DND-41 (cell line): ENCODE measurements around the gene LEF1.
A peak's percentile ranks its signal among the peaks of the same experiment; 100 is the strongest.

Experiments
- ATAC-seq: fragments of 200-7000 bp; cut with Tn5 transposase; 3 replicates; pipeline ENCODE4 v1.9.1; 2021; ENCODE audit warnings: low read depth; ENCODE audit not compliant: insufficient read depth
- DNase-seq: peaks from one replicate; pipeline ENCODE4 v3.0.0-alpha.2; 2020
- H2AFZ ChIP-seq: 2 replicates; pipeline ENCODE4 v1.6.0; 2012; ENCODE audit warnings: low read depth, low read length
- H3K27ac ChIP-seq: 2 replicates; pipeline ENCODE4 v1.5.1; 2012; ENCODE audit warnings: low read length, inconsistent platforms
- H3K27me3 ChIP-seq: fragments of 200-600 bp; sonication (generic); 2 replicates; pipeline ENCODE4 v1.6.0; 2012; ENCODE audit warnings: low read length, mild to moderate bottlenecking, inconsistent platforms; ENCODE audit not compliant: insufficient read depth, poor library complexity
- H3K36me3 ChIP-seq: 2 replicates; pipeline ENCODE4 v1.5.1; 2012; ENCODE audit warnings: low read length, inconsistent platforms; ENCODE audit not compliant: insufficient read depth
- H3K4me1 ChIP-seq: 2 replicates; pipeline ENCODE4 v1.5.1; 2012; ENCODE audit warnings: mild to moderate bottlenecking, low read length; ENCODE audit not compliant: insufficient read depth
- H3K4me2 ChIP-seq: 2 replicates; pipeline ENCODE4 v1.6.0; 2012; ENCODE audit warnings: mild to moderate bottlenecking, moderate library complexity, low read length, inconsistent platforms; ENCODE audit not compliant: insufficient read depth
- H3K4me3 ChIP-seq, 2 experiments: fragments of 200-600 bp in 1 of 2; shearing (Covaris generic) in 1 of 2; 2 replicates each; pipeline ENCODE4 v1.5.1; 2012 to 2016; ENCODE audit warnings: inconsistent platforms in 2 of 2, low read length in 2 of 2, mild to moderate bottlenecking in 2 of 2, low read depth in 1 of 2, moderate library complexity in 1 of 2
- H3K79me2 ChIP-seq: 2 replicates; pipeline ENCODE4 v1.6.0; 2012; ENCODE audit warnings: low read length, inconsistent platforms; ENCODE audit not compliant: insufficient read depth
- H3K9ac ChIP-seq: 2 replicates; pipeline ENCODE4 v1.6.0; 2012; ENCODE audit warnings: low read depth, mild to moderate bottlenecking, inconsistent platforms, low read length, moderate library complexity
- H3K9me3 ChIP-seq: 2 replicates; pipeline ENCODE4 v1.5.1; 2012; ENCODE audit warnings: low read length, moderate library complexity, mild to moderate bottlenecking, inconsistent platforms; ENCODE audit not compliant: insufficient read depth, severe bottlenecking
- H4K20me1 ChIP-seq: 2 replicates; pipeline ENCODE4 v1.6.0; 2012; ENCODE audit warnings: low read length; ENCODE audit not compliant: insufficient read depth
- CTCF ChIP-seq: IDR thresholded peaks from 2 replicates; pipeline ENCODE4 v1.5.1; 2012; ENCODE audit warnings: borderline replicate concordance, low read length, moderate library complexity, mild to moderate bottlenecking; ENCODE audit not compliant: poor library complexity, severe bottlenecking; ENCODE audit errors: extremely low read depth
- EZH2 ChIP-seq: IDR thresholded peaks from 3 replicates; pipeline ENCODE4 v1.6.1; 2012; ENCODE audit warnings: borderline replicate concordance, low read depth, mild to moderate bottlenecking, moderate library complexity, low read length, inconsistent platforms; ENCODE audit not compliant: severe bottlenecking

LEF1 gene

GRCh38 chr4:108199881-108200280 lies 31.1 kb upstream of the LEF1 start:
- no peaks in the 10 kb centered on the region for H3K79me2 ChIP-seq
- H2AFZ ChIP-seq: no peak overlapping the region
- H4K20me1 ChIP-seq: no peaks in the 10 kb centered on the region
- no peaks in the 10 kb centered on the region for H3K36me3 ChIP-seq
- no peak overlapping the region for H3K4me3 ChIP-seq
- no peaks in the 10 kb centered on the region for H3K27me3 ChIP-seq
- no peak overlapping the region for H3K4me2 ChIP-seq
- no peak for ATAC-seq
- H3K9ac ChIP-seq: no peak overlapping the region
- TF ChIP-seq EZH2 (no peak), CTCF (no peak)
- peaks cover 4% of the 10 kb centered on the region; the same call in 1 of the 2 replicates for H3K4me1 ChIP-seq
- DNase-seq: no peak
- no peaks in the 10 kb centered on the region for H3K9me3 ChIP-seq
- H3K27ac ChIP-seq: no peak overlapping the region

GRCh38 chr4:108193886-108194672 lies 25.3 kb upstream of the LEF1 start:
- Histone ChIP-seq H4K20me1 (no peaks in the 10 kb centered on the region), H3K4me2 (no peak overlapping the region), H3K4me1 (peaks cover 13% of the 10 kb centered on the region), H3K27ac (no peak overlapping the region), H2AFZ (no peak overlapping the region), H3K27me3 (no peaks in the 10 kb centered on the region), H3K36me3 (no peaks in the 10 kb centered on the region), H3K79me2 (no peaks in the 10 kb centered on the region), H3K9me3 (no peaks in the 10 kb centered on the region), H3K9ac (no peak overlapping the region), H3K4me3 (no peak overlapping the region)
- peak; percentile 54; the same call in 2 of the 3 replicates for ATAC-seq
- no peak for DNase-seq
- TF ChIP-seq EZH2 (no peak), CTCF (no peak)

- Histone ChIP-seq H3K36me3 (no peaks in the 10 kb centered on the region), H3K9me3 (no peaks in the 10 kb centered on the region), H4K20me1 (no peaks in the 10 kb centered on the region), H3K4me2 (no peak overlapping the region), H3K27ac (no peak overlapping the region), H3K9ac (no peak overlapping the region), H3K4me3 (no peak overlapping the region), H3K4me1 (peaks cover 13% of the 10 kb centered on the region), H2AFZ (no peak overlapping the region), H3K27me3 (no peaks in the 10 kb centered on the region), H3K79me2 (no peaks in the 10 kb centered on the region)
- ATAC-seq: no peak
- DNase-seq: no peak
- TF ChIP-seq CTCF: no peak
- TF ChIP-seq EZH2: no peak
Measured at GRCh38 chr4:108192935-108193334, 24.2 kb upstream of the LEF1 start.
